MG63 (cell line): Measurements from ENCODE around the gene B3GAT2. TPM values are rescaled to one million over a fixed set of nuclear protein-coding genes. Genes with fewer than 3 reads are reported as not detected.
"Not testable (repeated sequence)": the region's sequence is repeated elsewhere in the genome, so short reads cannot be mapped to it uniquely, and the experiment has no call there.

ENCODE experiments used
- DNase-seq: peaks from one replicate; pipeline ENCODE4 v3.0.0-alpha.2; 2020
- H3K27me3 ChIP-seq: fragments of 250-450 bp; sonication (Bioruptor Pico); 2 replicates; pipeline ENCODE4 v1.5.1; 2020; ENCODE audit warnings: mild to moderate bottlenecking, moderate library complexity
- H3K36me3 ChIP-seq: fragments of 250-450 bp; sonication (Bioruptor Pico); 2 replicates; pipeline ENCODE4 v1.5.1; 2020; ENCODE audit warnings: mild to moderate bottlenecking, moderate library complexity
- H3K4me3 ChIP-seq: fragments of 250-450 bp; sonication (Bioruptor Pico); 2 replicates; pipeline ENCODE4 v1.5.1; 2020; ENCODE audit warnings: mild to moderate bottlenecking, moderate library complexity
- H3K9me3 ChIP-seq: fragments of 250-450 bp; sonication (Bioruptor Pico); 2 replicates; pipeline ENCODE4 v1.5.1; 2020; ENCODE audit warnings: mild to moderate bottlenecking, moderate library complexity
- total RNA-seq: library from RNA; depleted of rRNA; stranded (reverse); fragments of >200 nt; shearing (Covaris generic); gene quantifications from 2 replicates; pipeline ENCODE4 v1.2.3, GENCODE V29; 2014; ENCODE audit warnings: low replicate concordance

Gene B3GAT2
- total RNA-seq, 1 experiment from 2014 or later, result not detected

DNA sequence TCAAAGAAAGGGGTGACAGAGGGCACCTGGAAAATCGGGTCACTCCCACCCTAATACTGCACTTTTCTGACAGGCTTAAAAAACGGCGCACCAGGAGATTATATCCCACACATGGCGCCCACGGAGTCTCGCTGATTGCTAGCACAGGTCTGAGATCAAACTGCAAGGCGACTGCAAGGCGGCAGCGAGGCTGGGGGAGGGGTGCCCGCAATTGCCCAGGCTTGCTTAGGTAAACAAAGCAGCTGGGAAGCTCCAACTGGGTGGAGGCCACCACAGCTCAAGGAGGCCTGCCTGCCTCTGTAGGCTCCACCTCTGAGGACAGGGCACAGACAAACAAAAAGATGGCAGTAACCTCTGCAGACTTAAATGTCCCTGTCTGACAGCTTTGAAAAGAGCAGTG, 12.5 kb downstream of the B3GAT2 start:
- not testable (repeated sequence) for H3K4me3 ChIP-seq, H3K27me3 ChIP-seq, DNase-seq, H3K9me3 ChIP-seq, H3K36me3 ChIP-seq

DNA sequence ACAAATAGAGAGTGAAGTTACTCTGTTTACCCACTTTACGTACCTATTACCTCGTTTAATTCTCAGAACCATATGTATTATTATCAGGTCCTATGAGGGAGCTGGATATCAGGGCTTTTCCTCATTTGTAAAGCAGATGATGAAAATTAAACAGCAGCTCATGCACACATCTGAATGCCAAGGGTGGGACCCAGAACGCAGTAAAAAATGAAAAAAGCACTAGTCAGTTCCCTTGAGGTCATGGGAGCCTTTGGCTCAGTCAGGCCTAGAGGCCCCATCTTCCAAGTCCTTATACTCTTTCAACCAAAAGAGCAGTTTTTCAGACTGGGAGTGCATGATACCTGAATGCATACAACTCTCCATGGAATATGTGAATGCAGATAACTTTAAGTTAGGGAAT, 23.0 kb downstream of the B3GAT2 start:
- H3K4me3 ChIP-seq, result no peak overlapping the region
- no peaks in the 10 kb centered on the region for H3K9me3 ChIP-seq
- no peak for DNase-seq
- H3K27me3 ChIP-seq, result no peaks in the 10 kb centered on the region
- no peaks in the 10 kb centered on the region for H3K36me3 ChIP-seq

DNA sequence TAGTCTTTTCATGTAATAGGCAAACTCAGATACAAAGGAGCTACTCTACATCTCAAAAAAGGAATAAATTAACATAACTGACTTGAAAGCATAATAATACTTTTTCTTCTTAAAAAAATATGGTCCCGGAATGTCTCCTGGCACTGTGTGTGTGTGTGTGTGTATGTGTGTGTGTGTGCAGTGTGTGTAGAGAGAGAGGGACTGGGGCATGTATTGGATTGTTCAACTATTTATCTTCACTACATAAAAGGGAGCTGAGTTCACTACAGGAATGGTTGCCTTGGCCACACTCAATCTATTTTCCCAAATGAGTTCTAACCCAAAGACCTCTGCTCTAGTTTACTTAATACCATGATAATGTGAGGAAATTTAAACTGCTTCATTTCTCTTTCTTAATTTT, 51.1 kb downstream of the B3GAT2 start:
- no peaks in the 10 kb centered on the region for H3K27me3 ChIP-seq
- DNase-seq, result no peak
- H3K36me3 ChIP-seq, result no peaks in the 10 kb centered on the region
- no peaks in the 10 kb centered on the region for H3K9me3 ChIP-seq
- H3K4me3 ChIP-seq, result no peak overlapping the region

DNA sequence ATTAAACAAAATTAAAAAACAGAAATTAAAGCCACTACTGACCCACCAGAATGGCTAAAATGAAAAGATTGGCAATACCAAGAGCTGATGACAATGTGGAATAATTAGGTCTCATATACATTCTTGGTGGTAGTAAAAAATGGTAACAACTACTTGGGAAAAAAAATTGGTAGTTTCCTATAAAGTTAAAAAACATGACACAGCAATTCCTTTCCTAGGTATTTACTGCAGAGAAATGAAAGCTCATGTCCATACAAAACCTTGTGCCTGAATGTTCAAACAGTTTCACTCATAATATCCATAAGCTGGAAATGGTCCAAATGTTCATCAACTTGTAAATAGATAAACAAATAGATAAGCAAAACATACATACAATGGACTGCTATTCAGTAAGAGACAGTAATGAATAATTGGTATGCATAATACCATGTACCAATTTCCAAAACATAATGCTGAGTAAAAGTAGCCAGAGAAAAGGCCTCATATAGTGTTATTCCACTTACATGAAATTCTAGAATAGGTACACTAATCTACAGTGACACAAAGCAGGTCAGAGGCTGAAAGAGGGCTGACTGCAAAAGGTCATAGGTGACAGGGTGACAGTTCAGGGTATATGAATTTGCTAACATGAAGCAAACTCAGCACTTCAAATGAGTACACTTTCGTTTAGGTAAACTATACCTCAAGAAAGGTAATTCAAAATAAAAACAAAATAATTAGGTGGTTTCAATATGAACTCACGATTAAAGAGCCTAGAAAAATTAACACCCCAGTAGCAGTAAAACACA, 53.0 kb downstream of the B3GAT2 start:
- Histone ChIP-seq H3K9me3 (no peaks in the 10 kb centered on the region), H3K36me3 (no peaks in the 10 kb centered on the region), H3K27me3 (no peaks in the 10 kb centered on the region), H3K4me3 (no peak overlapping the region)
- no peak for DNase-seq

DNA sequence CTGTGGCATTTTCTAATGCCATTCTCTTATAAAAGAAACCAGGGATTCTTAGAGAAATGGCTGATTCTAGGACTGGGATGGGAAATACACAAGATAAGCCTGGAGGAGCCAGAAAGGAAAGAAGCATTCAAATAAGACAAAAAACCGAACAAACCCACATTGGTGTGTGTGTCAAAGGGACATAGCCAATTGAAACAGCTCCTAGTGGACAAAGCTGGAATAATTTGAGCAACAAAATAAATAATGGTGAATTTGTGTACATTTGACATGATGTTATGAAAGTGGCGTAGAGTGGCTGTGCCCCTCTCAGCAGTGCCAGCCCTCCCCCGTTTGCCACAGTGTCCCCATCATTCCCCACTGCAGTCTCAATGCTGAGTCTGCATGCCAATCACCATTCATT, 55.5 kb downstream of the B3GAT2 start:
- Histone ChIP-seq H3K9me3 (no peaks in the 10 kb centered on the region), H3K4me3 (no peak overlapping the region), H3K27me3 (no peaks in the 10 kb centered on the region), H3K36me3 (no peaks in the 10 kb centered on the region)
- DNase-seq, result no peak

DNA sequence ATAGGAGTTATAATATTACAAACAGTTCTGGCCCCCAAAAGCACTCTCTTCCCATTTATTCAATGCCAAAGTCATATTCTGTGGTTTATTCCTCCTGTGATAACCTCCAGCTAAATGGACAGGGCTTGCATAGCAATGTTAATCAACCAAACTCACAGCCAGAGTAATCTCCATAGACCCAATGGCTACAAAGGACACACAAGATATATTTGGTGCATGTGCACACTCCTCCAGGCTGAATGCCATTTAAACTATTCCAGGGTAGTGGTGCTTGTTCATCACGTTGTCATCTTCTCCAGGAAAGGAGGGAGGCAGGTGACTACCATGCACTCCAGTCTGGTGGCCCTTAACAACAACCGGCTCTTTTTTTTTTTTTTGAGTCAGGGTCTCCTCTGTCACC, 56.8 kb downstream of the B3GAT2 start:
- Histone ChIP-seq H3K9me3 (no peaks in the 10 kb centered on the region), H3K36me3 (no peaks in the 10 kb centered on the region), H3K4me3 (no peak overlapping the region), H3K27me3 (no peaks in the 10 kb centered on the region)
- no peak for DNase-seq

DNA sequence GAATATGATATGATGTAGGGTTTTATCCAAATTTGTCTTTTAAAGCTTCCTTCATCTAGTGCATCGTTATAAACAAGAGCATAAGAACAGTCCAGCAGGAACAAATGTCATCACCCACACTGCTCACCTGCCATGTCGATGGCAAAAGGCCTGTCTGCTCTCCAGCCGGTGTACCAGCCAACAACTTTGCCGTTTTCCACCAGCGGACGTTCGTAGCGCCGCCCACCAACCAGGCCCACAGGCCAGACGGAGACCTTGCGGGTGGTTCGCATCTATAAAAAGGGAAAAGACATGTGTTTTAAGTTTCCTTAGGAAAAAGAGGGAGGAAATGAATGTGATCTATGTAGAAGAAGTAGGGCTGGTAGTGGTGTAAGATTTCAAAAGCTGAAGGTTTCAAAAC, 62.9 kb downstream of the B3GAT2 start:
- Histone ChIP-seq H3K27me3 (no peaks in the 10 kb centered on the region), H3K4me3 (no peak overlapping the region), H3K9me3 (no peaks in the 10 kb centered on the region), H3K36me3 (no peaks in the 10 kb centered on the region)
- no peak for DNase-seq

DNA sequence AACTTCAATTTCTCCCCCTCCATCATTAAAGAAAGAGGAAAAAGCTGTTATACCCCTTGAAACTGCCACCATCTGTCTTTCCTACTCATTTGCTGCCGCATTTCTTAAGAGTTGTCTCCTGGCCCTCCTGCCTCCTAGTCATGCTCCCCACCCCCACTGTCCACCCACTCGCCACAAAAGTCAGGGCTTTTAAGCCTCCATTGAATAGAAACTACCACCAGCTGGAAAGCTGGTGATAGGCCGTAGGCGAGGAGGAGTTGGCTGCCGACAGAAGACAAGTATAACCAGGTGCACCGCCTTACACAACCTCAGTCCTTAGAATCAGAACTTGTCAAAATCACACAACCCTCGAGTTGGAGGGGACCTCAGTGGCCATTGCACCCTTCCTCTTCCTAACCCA, 67.6 kb downstream of the B3GAT2 start:
- H3K9me3 ChIP-seq, result no peaks in the 10 kb centered on the region
- H3K27me3 ChIP-seq, result no peaks in the 10 kb centered on the region
- H3K36me3 ChIP-seq, result no peaks in the 10 kb centered on the region
- DNase-seq, result no peak
- no peak overlapping the region for H3K4me3 ChIP-seq

DNA sequence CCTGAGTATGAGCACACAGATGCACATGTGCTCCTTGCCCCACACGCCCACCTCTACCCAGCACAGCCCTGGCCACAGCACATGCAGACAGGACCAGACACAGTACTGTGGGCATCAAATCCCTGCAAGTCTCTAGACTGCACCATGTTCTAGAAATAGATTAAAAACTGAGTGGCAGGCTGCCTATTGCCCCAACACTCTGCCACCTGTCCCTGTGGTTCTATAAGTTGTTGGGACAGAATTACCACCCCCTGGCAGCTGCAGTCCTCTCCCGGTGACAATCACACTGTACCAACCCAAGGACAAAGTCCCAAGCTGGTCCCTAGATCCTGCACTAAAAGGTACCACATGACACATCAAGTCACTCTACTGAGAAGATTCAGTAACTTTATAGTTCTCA, 70.2 kb downstream of the B3GAT2 start:
- Histone ChIP-seq H3K36me3 (no peaks in the 10 kb centered on the region), H3K4me3 (no peak overlapping the region), H3K27me3 (no peaks in the 10 kb centered on the region), H3K9me3 (no peaks in the 10 kb centered on the region)
- DNase-seq, result no peak

DNA sequence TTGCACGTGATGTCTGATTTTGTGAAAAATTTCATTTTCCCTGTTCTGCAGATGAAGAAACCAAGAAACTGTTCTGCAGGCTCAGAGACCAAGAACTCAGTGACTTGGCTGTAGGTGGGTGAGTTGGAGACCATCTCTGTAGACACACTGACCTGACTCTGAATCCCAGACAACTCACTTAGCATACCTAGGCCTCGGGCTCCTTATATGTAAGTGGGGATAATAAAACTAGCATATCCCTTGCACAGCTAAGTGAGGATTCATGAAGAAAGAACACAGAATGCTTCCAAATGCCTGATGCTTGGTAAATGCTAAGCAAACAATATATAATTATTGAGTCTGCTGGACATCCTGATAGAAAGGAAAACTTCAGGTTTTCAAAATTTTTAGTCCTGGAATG, 70.8 kb downstream of the B3GAT2 start:
- no peak for DNase-seq
- H3K9me3 ChIP-seq, result no peaks in the 10 kb centered on the region
- H3K4me3 ChIP-seq, result no peak overlapping the region
- no peaks in the 10 kb centered on the region for H3K36me3 ChIP-seq
- no peaks in the 10 kb centered on the region for H3K27me3 ChIP-seq

DNA sequence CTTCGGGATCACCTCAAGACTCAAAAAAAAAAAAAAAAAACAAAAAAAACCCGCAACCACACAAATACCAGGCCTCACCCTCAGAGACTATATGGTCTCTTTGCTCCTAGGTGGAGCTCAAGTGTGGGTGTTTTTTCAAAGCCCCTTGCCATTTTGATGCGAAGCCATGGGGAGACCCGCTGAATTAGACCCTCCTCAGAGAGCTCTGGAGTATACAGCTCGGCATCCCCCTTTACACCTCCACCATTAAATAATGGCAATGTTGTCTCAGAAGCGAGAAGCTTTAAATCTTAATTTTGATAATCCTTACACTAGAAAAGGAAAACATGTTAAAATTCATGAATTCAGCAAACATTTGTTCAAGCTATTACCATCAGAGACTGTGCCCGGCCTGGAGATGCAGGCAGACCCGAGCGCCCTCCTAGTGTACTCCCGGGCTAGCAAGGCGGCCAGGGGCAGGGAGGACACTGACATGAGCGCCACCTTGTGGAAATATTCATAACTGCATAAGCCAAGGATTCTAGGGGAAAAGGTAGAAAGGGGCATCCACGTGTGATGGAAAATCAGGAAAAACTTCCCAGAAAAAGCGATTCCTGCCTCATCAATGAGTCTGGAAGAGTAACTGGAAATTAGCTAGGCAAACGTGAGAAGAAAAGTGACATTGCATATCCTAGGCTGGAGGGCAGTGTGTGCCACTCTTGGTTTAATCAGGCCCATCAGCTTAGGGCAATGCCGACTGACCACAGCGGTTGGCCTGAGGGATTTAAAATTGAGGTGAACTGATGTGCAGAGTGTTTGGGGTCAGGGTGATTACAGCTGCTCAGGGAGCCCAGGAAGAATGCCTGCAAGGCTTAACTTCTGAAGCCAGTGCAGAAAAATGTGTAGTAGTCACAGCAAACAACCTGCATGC, 72.5 kb downstream of the B3GAT2 start:
- peak; percentile 32 for DNase-seq
- Histone ChIP-seq H3K9me3 (no peaks in the 10 kb centered on the region), H3K4me3 (no peak overlapping the region), H3K27me3 (no peaks in the 10 kb centered on the region), H3K36me3 (no peaks in the 10 kb centered on the region)

DNA sequence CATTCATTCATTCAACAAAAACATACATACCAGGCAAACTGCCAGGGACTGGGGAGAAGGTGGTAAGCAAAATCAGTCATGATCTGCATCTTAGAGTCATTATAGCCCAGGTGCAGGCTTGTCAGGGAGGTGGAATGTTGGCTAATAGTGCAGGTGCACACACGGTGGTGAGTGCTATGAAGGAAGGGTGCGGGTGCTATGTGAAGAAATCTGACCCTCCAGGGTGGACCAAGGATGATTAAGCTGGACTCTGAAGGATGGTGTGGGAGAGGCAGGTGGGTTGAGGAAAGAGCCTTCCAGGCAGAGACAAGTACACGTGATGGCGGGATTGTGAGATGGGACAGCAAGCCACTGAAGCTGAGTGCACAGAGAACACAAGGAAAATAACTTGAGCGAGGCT, 77.4 kb downstream of the B3GAT2 start:
- Histone ChIP-seq H3K4me3 (no peak overlapping the region), H3K9me3 (no peaks in the 10 kb centered on the region), H3K36me3 (no peaks in the 10 kb centered on the region), H3K27me3 (no peaks in the 10 kb centered on the region)
- no peak for DNase-seq

DNA sequence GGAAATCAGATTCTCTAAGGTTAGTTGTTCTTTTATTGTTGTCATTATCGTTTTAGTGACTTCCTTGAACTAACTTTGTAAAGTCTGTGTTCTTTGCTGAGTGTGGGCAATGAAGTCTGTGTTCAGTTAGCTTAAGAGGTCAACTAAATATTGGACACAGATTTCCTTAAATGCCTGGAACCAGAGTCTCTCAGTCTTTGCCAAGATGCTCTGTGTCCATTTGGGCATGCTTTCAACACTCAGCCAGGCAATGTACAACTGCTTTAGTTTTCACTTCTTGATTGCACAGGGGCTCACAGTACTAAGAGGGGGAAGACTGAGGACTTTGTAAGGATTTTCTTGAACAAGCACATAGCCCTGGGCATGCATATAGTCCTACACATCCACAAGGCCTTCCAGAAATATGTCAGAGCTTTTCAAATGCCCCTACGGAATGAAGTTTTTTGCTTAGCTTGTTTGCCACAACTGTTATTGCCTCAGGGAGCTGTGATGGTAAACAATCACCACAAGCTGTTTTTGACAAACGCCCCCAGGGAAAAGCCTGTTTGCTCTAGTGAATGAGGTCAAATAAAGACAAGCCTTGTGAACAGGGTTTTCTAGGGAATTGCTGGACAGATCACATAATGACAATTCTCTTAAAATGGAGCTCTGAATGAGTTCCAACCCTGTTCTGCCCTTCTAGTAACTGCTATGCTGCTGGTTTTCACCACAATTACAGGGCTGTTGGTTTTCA, 82.5 kb downstream of the B3GAT2 start:
- Histone ChIP-seq H3K9me3 (no peaks in the 10 kb centered on the region), H3K4me3 (no peak overlapping the region), H3K27me3 (no peaks in the 10 kb centered on the region), H3K36me3 (no peaks in the 10 kb centered on the region)
- DNase-seq, result no peak

DNA sequence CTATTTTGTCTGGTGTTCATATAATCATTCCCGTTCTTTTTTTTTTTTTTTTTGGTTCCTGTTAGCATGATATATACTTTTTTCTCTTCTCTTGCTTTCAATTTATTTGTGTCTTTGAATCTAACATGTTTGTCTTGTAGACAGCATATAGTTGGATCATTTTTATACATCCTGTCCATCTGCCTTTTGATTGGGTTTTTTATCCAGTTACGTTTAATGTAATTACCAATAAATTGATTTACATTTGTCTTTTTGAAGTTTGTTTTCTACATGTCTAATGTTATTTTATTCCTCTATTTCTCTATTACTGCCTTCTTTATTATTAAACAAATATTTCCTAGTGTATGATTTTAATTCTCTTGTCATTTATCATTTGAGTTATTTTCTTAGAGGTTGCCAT, 84.4 kb downstream of the B3GAT2 start:
- no peaks in the 10 kb centered on the region for H3K9me3 ChIP-seq
- no peaks in the 10 kb centered on the region for H3K36me3 ChIP-seq
- no peak for DNase-seq
- no peaks in the 10 kb centered on the region for H3K27me3 ChIP-seq
- H3K4me3 ChIP-seq, result no peak overlapping the region

DNA sequence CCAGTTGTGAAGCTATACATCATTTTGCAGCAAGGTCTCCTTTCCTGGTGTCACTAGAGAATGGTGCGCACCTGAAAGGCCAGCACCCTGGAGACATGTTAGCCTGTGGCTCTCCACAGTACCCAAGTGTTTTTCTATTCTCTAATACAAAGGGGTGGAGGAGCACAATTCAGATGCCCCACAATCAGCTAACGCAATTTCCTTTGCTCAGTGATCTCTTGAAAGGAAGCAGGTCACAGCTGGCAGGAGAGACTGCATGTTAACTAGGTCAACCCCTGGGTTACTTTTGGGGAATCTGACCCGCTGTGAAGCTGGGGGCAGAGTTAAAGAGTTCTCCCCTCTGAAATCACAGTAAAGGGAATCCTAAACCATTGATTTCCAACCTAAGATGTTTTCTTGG, 92.5 kb downstream of the B3GAT2 start:
- DNase-seq, result no peak
- no peaks in the 10 kb centered on the region for H3K27me3 ChIP-seq
- H3K36me3 ChIP-seq, result no peaks in the 10 kb centered on the region
- no peaks in the 10 kb centered on the region for H3K9me3 ChIP-seq
- no peak overlapping the region for H3K4me3 ChIP-seq

DNA sequence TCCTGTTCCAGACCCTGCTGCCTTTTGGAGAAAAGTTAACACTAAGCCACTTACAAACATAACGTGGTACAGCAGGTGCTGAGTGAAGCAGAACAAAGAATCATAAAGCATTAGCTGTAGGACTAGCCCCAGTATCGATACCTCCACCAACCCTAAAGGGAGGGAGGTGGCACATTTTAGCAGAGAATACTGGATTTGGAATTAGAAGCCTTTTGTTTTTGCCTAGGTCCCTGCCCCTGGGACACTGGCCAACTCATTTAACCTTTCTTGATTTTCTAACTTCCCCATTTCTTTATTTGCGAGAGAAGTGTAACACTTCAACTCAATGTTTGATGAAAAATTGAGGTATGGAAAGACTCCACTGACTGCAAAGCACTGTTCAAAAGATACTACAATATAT, 93.5 kb downstream of the B3GAT2 start:
- Histone ChIP-seq H3K36me3 (no peaks in the 10 kb centered on the region), H3K4me3 (no peak overlapping the region), H3K9me3 (no peaks in the 10 kb centered on the region), H3K27me3 (no peaks in the 10 kb centered on the region)
- DNase-seq, result no peak

DNA sequence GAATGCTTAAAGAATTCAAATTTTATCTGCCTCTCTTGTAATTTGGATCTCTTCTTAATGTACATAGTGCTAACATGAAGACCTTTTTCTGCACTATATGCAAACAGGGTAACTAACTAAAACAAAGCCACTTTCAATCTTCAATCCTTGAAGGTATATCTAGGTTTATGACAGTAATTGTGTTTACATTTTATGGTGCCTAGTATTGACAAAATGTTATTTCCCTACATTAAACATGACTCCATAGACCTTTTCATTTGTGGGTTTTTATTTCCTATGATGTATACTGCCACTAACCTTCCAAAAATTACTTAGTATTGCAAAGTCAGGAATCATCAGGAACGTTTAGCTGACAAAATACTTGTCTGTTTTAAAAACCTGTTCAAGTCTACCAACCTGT, 95.9 kb downstream of the B3GAT2 start:
- Histone ChIP-seq H3K9me3 (no peaks in the 10 kb centered on the region), H3K36me3 (no peaks in the 10 kb centered on the region), H3K27me3 (no peaks in the 10 kb centered on the region), H3K4me3 (no peak overlapping the region)
- no peak for DNase-seq
